HL-60 (cell line): ENCODE data around the gene TFB1M.
"Not testable (repeated sequence)": the region's sequence is repeated elsewhere in the genome, so short reads cannot be mapped to it uniquely, and the experiment has no call there.

Source experiments
- DNase-seq, 2 experiments: peaks; one replicate each; pipeline ENCODE4 v3.0.0-alpha.2; 2010 to 2020; ENCODE audit warnings: low read depth in 1 of 2, low spot score in 1 of 2
- H3K27ac ChIP-seq: fragments of 250-450 bp; sonication (Bioruptor Pico); replicated peaks from 2 replicates; pipeline ENCODE4 v1.5.1; 2020; ENCODE audit warnings: mild to moderate bottlenecking, moderate library complexity
- H3K27me3 ChIP-seq: fragments of 250-450 bp; sonication (Bioruptor Pico); 2 replicates; pipeline ENCODE4 v1.5.1; 2021; ENCODE audit warnings: mild to moderate bottlenecking, moderate library complexity; ENCODE audit not compliant: insufficient read depth, poor library complexity, severe bottlenecking
- H3K4me3 ChIP-seq: replicated peaks from 2 replicates; pipeline ENCODE4 v1.5.1; 2011; ENCODE audit warnings: mild to moderate bottlenecking, control low read depth, low read length; ENCODE audit not compliant: insufficient read depth
- GABPA ChIP-seq: IDR thresholded peaks from 2 replicates; pipeline ENCODE4 v1.6.1; 2012; ENCODE audit warnings: low read depth
- POLR2AphosphoS5 ChIP-seq: IDR thresholded peaks from 2 replicates; pipeline ENCODE4 v1.6.1; 2012; ENCODE audit warnings: low read depth
- SPI1 ChIP-seq: IDR thresholded peaks from 2 replicates; pipeline ENCODE4 v1.6.1; 2012; ENCODE audit warnings: low read depth, mild to moderate bottlenecking, borderline replicate concordance
- long read RNA-seq: library from polyadenylated mRNA; unstranded; transcript quantifications from one replicate; pipeline ENCODE4 v2.0.0, GENCODE V29; 2020
- TF ChIP-seq, protein P1 (sequence below): IDR thresholded peaks from 2 replicates; pipeline ENCODE4 v1.6.1; 2012; ENCODE audit warnings: low read depth; ENCODE audit not compliant: insufficient replicate concordance
- TF ChIP-seq, protein P2 (sequence below): IDR thresholded peaks from one replicate; pipeline ENCODE4 v1.5.1; 2011; ENCODE audit warnings: low read length, control low read depth, inconsistent platforms; ENCODE audit not compliant: insufficient read depth

The TFB1M gene
- long read RNA-seq, transcript TFB1M-201 (7 exons, 1,424 nt), result major isoform, 98 of 135 reads
- long read RNA-seq, partial matches to known transcripts, result 17 of 135 reads
- long read RNA-seq, other reads (novel, unspliced or antisense), result 20 of 135 reads

DNA sequence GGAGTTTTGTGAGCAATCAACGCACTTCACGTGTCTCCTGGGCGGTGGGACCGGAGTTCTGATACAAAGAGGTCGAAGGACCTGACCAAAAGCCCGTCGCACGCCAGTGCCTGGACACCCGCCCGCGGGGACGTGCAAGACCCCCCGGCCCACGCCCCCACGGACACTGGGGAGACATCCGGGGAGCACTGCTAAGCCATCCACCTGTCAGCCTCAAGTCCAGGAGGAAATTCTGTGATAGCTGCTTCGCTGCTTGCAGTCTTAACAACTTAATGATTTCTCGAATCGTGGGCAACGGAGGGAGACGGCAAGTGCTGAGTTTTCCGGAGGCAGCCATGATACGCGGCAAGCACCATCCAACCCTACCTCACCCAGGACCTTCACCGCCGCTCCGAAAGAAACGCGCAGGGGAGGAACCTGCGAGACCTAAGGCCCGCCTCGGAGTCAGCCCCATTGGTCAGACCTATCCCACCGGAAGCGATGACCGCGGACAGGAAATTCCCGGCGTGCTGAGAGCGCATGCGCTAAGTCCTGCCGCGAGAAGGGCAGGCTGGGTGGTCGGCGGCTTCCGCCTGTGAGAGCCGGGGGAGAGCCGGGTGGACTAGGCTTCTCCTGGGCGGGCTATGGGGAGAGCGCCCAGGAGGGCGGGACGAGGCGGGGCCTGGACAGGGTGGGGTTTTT is at the start of gene TFB1M:
Gene TFB1M (minus strand): TSS at position 393 of the 681 bp plus-strand sequence. CDS start 56 bp downstream, at position 337.
- DNase-seq, result peak; percentile 95 to 99
- peak within 1 kb of the TSS; percentile 87 for H3K27ac ChIP-seq
- peak within 1 kb of the TSS; percentile 93 for H3K4me3 ChIP-seq
- no peaks in the 10 kb centered on the region for H3K27me3 ChIP-seq
- peak; percentile 88 for TF ChIP-seq POLR2AphosphoS5
- TF ChIP-seq, protein P1, sequence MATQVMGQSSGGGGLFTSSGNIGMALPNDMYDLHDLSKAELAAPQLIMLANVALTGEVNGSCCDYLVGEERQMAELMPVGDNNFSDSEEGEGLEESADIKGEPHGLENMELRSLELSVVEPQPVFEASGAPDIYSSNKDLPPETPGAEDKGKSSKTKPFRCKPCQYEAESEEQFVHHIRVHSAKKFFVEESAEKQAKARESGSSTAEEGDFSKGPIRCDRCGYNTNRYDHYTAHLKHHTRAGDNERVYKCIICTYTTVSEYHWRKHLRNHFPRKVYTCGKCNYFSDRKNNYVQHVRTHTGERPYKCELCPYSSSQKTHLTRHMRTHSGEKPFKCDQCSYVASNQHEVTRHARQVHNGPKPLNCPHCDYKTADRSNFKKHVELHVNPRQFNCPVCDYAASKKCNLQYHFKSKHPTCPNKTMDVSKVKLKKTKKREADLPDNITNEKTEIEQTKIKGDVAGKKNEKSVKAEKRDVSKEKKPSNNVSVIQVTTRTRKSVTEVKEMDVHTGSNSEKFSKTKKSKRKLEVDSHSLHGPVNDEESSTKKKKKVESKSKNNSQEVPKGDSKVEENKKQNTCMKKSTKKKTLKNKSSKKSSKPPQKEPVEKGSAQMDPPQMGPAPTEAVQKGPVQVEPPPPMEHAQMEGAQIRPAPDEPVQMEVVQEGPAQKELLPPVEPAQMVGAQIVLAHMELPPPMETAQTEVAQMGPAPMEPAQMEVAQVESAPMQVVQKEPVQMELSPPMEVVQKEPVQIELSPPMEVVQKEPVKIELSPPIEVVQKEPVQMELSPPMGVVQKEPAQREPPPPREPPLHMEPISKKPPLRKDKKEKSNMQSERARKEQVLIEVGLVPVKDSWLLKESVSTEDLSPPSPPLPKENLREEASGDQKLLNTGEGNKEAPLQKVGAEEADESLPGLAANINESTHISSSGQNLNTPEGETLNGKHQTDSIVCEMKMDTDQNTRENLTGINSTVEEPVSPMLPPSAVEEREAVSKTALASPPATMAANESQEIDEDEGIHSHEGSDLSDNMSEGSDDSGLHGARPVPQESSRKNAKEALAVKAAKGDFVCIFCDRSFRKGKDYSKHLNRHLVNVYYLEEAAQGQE, result peak; percentile 21
- TF ChIP-seq SPI1, result no peak; the same call in 1 of the 2 replicates
- peak; percentile 73 for TF ChIP-seq GABPA
- TF ChIP-seq, protein P2, sequence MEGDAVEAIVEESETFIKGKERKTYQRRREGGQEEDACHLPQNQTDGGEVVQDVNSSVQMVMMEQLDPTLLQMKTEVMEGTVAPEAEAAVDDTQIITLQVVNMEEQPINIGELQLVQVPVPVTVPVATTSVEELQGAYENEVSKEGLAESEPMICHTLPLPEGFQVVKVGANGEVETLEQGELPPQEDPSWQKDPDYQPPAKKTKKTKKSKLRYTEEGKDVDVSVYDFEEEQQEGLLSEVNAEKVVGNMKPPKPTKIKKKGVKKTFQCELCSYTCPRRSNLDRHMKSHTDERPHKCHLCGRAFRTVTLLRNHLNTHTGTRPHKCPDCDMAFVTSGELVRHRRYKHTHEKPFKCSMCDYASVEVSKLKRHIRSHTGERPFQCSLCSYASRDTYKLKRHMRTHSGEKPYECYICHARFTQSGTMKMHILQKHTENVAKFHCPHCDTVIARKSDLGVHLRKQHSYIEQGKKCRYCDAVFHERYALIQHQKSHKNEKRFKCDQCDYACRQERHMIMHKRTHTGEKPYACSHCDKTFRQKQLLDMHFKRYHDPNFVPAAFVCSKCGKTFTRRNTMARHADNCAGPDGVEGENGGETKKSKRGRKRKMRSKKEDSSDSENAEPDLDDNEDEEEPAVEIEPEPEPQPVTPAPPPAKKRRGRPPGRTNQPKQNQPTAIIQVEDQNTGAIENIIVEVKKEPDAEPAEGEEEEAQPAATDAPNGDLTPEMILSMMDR, result no peak

- H3K27ac ChIP-seq, DNase-seq, H3K4me3 ChIP-seq, H3K27me3 ChIP-seq: not testable (repeated sequence)
These were observed 49.7 kb upstream of the TFB1M start for GRCh38 chr6:155364021-155364420.

- DNase-seq, H3K4me3 ChIP-seq, H3K27ac ChIP-seq, H3K27me3 ChIP-seq: not testable (repeated sequence)
These were observed 48.8 kb upstream of the TFB1M start for GRCh38 chr6:155362968-155363632.

DNA sequence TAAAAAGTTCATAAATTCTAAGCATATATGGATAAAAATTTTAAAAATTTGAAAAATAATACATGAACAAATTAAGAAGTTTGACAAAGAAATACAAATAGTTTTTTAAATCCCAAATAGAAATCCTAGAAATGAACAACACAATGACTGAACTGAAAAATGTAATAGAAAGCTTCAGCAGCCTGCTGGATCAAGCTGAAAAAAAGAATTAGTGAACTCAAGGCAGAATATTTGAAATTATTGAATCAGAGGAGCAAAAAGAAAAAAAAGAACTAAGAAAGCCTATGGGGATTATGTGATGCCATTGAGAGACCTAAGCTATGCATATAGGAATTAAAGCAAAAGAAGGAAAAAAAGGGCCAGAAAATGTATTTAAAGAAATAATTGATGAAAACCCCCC is 39.9 kb upstream of the TFB1M start:
- no peak overlapping the region for H3K27ac ChIP-seq
- no peak for TF ChIP-seq POLR2AphosphoS5
- TF ChIP-seq, protein P2, result no peak
- TF ChIP-seq, protein P1, result no peak
- TF ChIP-seq SPI1, result no peak
- no peak for TF ChIP-seq GABPA
- H3K4me3 ChIP-seq, result no peak overlapping the region
- no peaks in the 10 kb centered on the region for H3K27me3 ChIP-seq
- DNase-seq, result no peak

GRCh38 chr6:155352811-155353210 is 38.5 kb upstream of the TFB1M start:
- DNase-seq, result no peak
- TF ChIP-seq GABPA (no peak), SPI1 (no peak), POLR2AphosphoS5 (no peak)
- TF ChIP-seq, protein P1, result no peak
- TF ChIP-seq, protein P2, result no peak
- no peaks in the 10 kb centered on the region for H3K27me3 ChIP-seq
- H3K4me3 ChIP-seq, result no peak overlapping the region
- H3K27ac ChIP-seq, result no peak overlapping the region
